Measurements from ENCODE around the gene CSNK2A1. TPM values are rescaled to one million over a fixed set of nuclear protein-coding genes. Genes with fewer than 3 reads are reported as not detected.

Gene CSNK2A1
- total RNA-seq, 1 donor from 2014 or later = 214 TPM

GRCh38 chr20:561437-562231, 18.0 kb upstream of the CSNK2A1 start:
- H3K36me3 Mint-ChIP-seq (ENCODE audit: unreplicated experiment) = no peaks in the 10 kb centered on the region
- H3K9me3 Mint-ChIP-seq (ENCODE audit: unreplicated experiment) = peaks cover 4% of the 10 kb centered on the region
- peak overlapping the region; percentile 7 for H3K4me3 Mint-ChIP-seq (ENCODE audit: unreplicated experiment)
- H3K27me3 Mint-ChIP-seq (ENCODE audit: unreplicated experiment) = peaks cover 8% of the 10 kb centered on the region
- peak overlapping the region; percentile 63 for H3K27ac Mint-ChIP-seq (ENCODE audit: unreplicated experiment)
- TF ChIP-seq CTCF (IDR thresholded peaks at IDR 0.05; ENCODE audit: partially characterized antibody, unreplicated experiment) = peak; percentile 92
- H3K4me1 Mint-ChIP-seq (ENCODE audit: low read depth, unreplicated experiment) = peaks cover 19% of the 10 kb centered on the region
- DNase-seq = peak; percentile 78

GRCh38 chr20:560680-561079, 17.1 kb upstream of the CSNK2A1 start:
- Mint-ChIP-seq H3K27ac (ENCODE audit: unreplicated experiment) (no peak overlapping the region), H3K9me3 (ENCODE audit: unreplicated experiment) (peaks cover 2% of the 10 kb centered on the region), H3K4me1 (ENCODE audit: low read depth, unreplicated experiment) (peaks cover 21% of the 10 kb centered on the region), H3K4me3 (ENCODE audit: unreplicated experiment) (no peak overlapping the region), H3K36me3 (ENCODE audit: unreplicated experiment) (no peaks in the 10 kb centered on the region), H3K27me3 (ENCODE audit: unreplicated experiment) (peaks cover 8% of the 10 kb centered on the region)
- TF ChIP-seq CTCF (IDR thresholded peaks at IDR 0.05; ENCODE audit: partially characterized antibody, unreplicated experiment) = no peak
- DNase-seq = no peak

- no peak overlapping the region for H3K4me3 Mint-ChIP-seq (ENCODE audit: unreplicated experiment)
- no peak overlapping the region for H3K27ac Mint-ChIP-seq (ENCODE audit: unreplicated experiment)
- no peaks in the 10 kb centered on the region for H3K36me3 Mint-ChIP-seq (ENCODE audit: unreplicated experiment)
- peaks cover 8% of the 10 kb centered on the region for H3K27me3 Mint-ChIP-seq (ENCODE audit: unreplicated experiment)
- H3K9me3 Mint-ChIP-seq (ENCODE audit: unreplicated experiment) = peaks cover 2% of the 10 kb centered on the region
- TF ChIP-seq CTCF (IDR thresholded peaks at IDR 0.05; ENCODE audit: partially characterized antibody, unreplicated experiment) = no peak
- DNase-seq = no peak
- H3K4me1 Mint-ChIP-seq (ENCODE audit: low read depth, unreplicated experiment) = peaks cover 20% of the 10 kb centered on the region
These were observed 14.5 kb upstream of the CSNK2A1 start for GRCh38 chr20:558117-558516.

- no peak for DNase-seq
- Mint-ChIP-seq H3K4me1 (ENCODE audit: low read depth, unreplicated experiment) (peaks cover 13% of the 10 kb centered on the region), H3K4me3 (ENCODE audit: unreplicated experiment) (no peak overlapping the region), H3K36me3 (ENCODE audit: unreplicated experiment) (no peaks in the 10 kb centered on the region), H3K27ac (ENCODE audit: unreplicated experiment) (no peak overlapping the region), H3K9me3 (ENCODE audit: unreplicated experiment) (no peaks in the 10 kb centered on the region), H3K27me3 (ENCODE audit: unreplicated experiment) (peaks cover 8% of the 10 kb centered on the region)
- TF ChIP-seq CTCF (IDR thresholded peaks at IDR 0.05; ENCODE audit: partially characterized antibody, unreplicated experiment) = no peak
These were observed 13.4 kb upstream of the CSNK2A1 start for GRCh38 chr20:556984-557383.

GRCh38 chr20:555976-556385, 12.4 kb upstream of the CSNK2A1 start:
- Mint-ChIP-seq H3K4me3 (ENCODE audit: unreplicated experiment) (no peak overlapping the region), H3K4me1 (ENCODE audit: low read depth, unreplicated experiment) (peaks cover 9% of the 10 kb centered on the region), H3K27ac (ENCODE audit: unreplicated experiment) (no peak overlapping the region), H3K36me3 (ENCODE audit: unreplicated experiment) (no peaks in the 10 kb centered on the region), H3K9me3 (ENCODE audit: unreplicated experiment) (no peaks in the 10 kb centered on the region), H3K27me3 (ENCODE audit: unreplicated experiment) (peaks cover 5% of the 10 kb centered on the region)
- DNase-seq = no peak
- no peak for TF ChIP-seq CTCF (IDR thresholded peaks at IDR 0.05; ENCODE audit: partially characterized antibody, unreplicated experiment)
